ENCODE results near the gene CDH3.

CDH3 gene

DNA sequence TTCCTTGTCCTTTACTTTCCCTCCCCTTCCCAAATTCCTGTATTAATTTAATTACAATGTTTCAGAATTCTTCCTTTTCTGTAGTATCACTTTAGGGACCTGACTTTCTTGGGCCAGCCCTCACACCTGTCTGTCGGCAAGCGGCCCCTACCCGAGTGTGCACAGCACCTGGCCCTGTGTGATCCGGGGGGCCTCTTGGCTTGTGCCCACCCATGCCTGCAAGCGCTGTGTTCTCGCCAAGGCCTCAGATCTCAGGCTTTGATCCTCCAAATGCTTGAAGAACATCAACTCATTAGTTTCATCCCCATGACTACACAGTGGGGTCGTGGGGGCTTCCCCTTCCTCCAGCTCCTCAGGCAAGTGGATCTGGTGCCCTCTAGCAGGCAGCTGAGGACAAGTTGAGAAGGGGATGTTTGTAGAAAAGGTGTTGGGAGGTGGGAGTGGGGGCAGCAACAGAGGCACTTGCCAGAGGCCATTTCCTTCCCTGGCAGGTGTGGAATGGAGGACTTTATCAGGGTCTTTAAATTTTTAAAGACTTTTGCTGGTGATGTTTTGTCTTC is 15.7 kb upstream of the CDH3 start:
- WGBS (ENCODE audit: insufficient coverage, insufficient read length): no CpG with 5 or more reads among the region's 7 CpGs
- Histone ChIP-seq H3K4me3 (ENCODE audit: low read length) (no peak overlapping the region), H3K9me3 (ENCODE audit: control insufficient read depth, insufficient read depth, low read length) (no peaks in the 10 kb centered on the region), H3K36me3 (ENCODE audit: control insufficient read depth, insufficient read depth, low read length) (no peaks in the 10 kb centered on the region), H3K27me3 (ENCODE audit: control insufficient read depth, insufficient read depth, low read length) (no peaks in the 10 kb centered on the region), H3K4me1 (ENCODE audit: control insufficient read depth, insufficient read depth, low read length) (no peaks in the 10 kb centered on the region), H3K27ac (ENCODE audit: low read length) (no peak overlapping the region)
- no peak for DNase-seq (ENCODE audit: low read depth, low spot score)

DNA sequence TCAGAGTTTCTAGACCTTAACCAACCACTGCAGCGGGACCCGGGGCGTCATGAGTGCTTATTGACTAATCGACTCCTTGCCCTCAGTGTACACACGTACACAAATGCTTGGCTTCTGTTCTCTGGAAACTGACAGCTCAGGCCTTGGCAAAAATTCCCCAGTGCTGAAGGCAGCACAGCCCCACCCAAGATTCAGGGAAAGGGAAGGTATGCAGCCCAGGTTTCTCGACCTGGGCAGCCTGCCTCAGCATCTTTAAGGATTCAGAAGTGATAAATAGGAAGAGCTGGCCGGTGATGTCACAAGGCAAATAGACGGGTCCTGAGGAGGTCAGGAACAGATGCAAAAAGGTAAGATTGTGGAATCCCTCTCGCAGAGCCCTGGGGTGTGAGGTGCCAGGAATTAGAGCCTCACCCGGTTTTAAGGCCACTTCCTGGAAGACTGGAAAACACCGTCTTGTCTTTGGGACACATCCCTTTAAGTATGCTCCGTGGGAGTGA is 9.0 kb upstream of the CDH3 start:
- no CpG with 5 or more reads among the region's 12 CpGs for WGBS (ENCODE audit: insufficient coverage, insufficient read length)

DNA sequence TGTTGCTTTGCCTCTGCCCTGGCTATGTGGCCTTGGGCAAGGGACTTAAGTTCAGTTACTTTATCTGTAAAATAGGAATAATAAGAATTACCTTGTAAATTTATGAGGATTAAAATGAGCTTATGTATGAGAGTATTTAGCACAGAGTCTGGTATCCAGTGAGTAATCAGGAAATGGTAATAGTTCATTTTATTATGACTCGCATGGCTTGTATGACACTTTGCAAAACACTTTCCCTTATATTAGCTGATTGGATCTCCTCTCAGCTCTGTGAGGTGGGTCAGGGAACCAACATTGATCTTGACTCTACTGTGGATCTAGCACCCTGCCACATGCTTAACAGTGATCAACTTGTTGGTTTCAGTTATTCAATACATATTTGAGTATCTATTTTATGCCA is 8.3 kb upstream of the CDH3 start:
- no CpG with 5 or more reads among the region's 1 CpG for WGBS (ENCODE audit: insufficient coverage, insufficient read length)
- no peaks in the 10 kb centered on the region for H3K4me1 ChIP-seq (ENCODE audit: control insufficient read depth, insufficient read depth, low read length)
- H3K27me3 ChIP-seq (ENCODE audit: control insufficient read depth, insufficient read depth, low read length): no peaks in the 10 kb centered on the region
- H3K9me3 ChIP-seq (ENCODE audit: control insufficient read depth, insufficient read depth, low read length): no peaks in the 10 kb centered on the region
- no peak overlapping the region for H3K27ac ChIP-seq (ENCODE audit: low read length)
- no peak for DNase-seq (ENCODE audit: low read depth, low spot score)
- H3K36me3 ChIP-seq (ENCODE audit: control insufficient read depth, insufficient read depth, low read length): no peaks in the 10 kb centered on the region
- no peak overlapping the region for H3K4me3 ChIP-seq (ENCODE audit: low read length)

More for the DNA sequence above, 9.0 kb upstream of the CDH3 start:
- H3K36me3 ChIP-seq (ENCODE audit: control insufficient read depth, insufficient read depth, low read length): no peaks in the 10 kb centered on the region
- no peaks in the 10 kb centered on the region for H3K9me3 ChIP-seq (ENCODE audit: control insufficient read depth, insufficient read depth, low read length)
- no peaks in the 10 kb centered on the region for H3K4me1 ChIP-seq (ENCODE audit: control insufficient read depth, insufficient read depth, low read length)
- no peak overlapping the region for H3K27ac ChIP-seq (ENCODE audit: low read length)
- no peak overlapping the region for H3K4me3 ChIP-seq (ENCODE audit: low read length)
- DNase-seq (ENCODE audit: low read depth, low spot score): no peak
- H3K27me3 ChIP-seq (ENCODE audit: control insufficient read depth, insufficient read depth, low read length): no peaks in the 10 kb centered on the region

DNA sequence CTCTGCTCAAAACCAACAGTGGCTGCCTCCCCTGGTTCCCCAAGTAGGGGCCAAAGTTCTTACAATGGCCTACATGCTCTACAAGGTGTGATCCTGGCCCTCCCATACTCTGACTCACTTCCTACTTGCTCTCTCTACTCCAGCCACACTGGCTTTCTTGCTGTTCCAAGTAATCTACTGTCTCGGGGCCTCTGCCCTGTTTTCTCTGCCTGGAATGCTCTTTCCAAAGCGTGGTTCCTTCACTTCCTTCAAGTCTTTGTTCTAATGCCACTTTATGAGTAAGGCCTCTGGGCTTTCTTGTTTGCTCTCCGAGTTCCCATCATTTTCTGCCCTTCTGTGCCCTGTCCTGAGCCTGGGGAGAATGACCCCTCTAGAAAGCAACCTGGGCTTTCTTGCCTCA is 4.1 kb upstream of the CDH3 start:
- Histone ChIP-seq H3K4me3 (ENCODE audit: low read length) (no peak overlapping the region), H3K27ac (ENCODE audit: low read length) (no peak overlapping the region), H3K9me3 (ENCODE audit: control insufficient read depth, insufficient read depth, low read length) (no peaks in the 10 kb centered on the region), H3K27me3 (ENCODE audit: control insufficient read depth, insufficient read depth, low read length) (no peaks in the 10 kb centered on the region), H3K4me1 (ENCODE audit: control insufficient read depth, insufficient read depth, low read length) (peaks cover 3% of the 10 kb centered on the region; the same call in 1 of the 2 replicates), H3K36me3 (ENCODE audit: control insufficient read depth, insufficient read depth, low read length) (no peaks in the 10 kb centered on the region)
- no peak for DNase-seq (ENCODE audit: low read depth, low spot score)
- WGBS (ENCODE audit: insufficient coverage, insufficient read length): no CpG with 5 or more reads among the region's 3 CpGs

DNA sequence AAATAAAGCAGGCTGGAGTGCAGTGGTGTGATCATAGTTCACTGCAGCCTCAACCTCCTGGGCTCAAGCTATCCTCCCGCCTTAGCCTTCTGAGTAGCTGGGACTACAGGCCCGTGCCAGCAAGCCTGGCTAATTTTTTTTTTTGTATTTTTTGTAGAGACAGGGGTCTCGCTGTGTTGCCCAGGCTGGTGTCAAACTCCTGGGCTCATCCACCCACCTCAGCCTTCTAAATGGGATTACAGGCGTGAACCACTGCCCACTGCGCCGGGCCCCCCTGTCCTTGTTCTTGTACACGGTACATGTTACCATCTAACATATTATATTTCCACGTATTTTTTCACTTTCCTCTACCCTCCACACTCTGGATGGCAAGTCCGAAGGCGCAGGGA is 3.1 kb upstream of the CDH3 start:
- Histone ChIP-seq H3K4me1 (ENCODE audit: control insufficient read depth, insufficient read depth, low read length) (peaks cover 3% of the 10 kb centered on the region; the same call in 1 of the 2 replicates), H3K36me3 (ENCODE audit: control insufficient read depth, insufficient read depth, low read length) (no peaks in the 10 kb centered on the region), H3K27me3 (ENCODE audit: control insufficient read depth, insufficient read depth, low read length) (no peaks in the 10 kb centered on the region), H3K4me3 (ENCODE audit: low read length) (no peak overlapping the region; the same call in 1 of the 2 replicates), H3K9me3 (ENCODE audit: control insufficient read depth, insufficient read depth, low read length) (no peaks in the 10 kb centered on the region), H3K27ac (ENCODE audit: low read length) (no peak overlapping the region)
- no peak for DNase-seq (ENCODE audit: low read depth, low spot score)
- WGBS (ENCODE audit: insufficient coverage, insufficient read length): no CpG with 5 or more reads among the region's 10 CpGs

DNA sequence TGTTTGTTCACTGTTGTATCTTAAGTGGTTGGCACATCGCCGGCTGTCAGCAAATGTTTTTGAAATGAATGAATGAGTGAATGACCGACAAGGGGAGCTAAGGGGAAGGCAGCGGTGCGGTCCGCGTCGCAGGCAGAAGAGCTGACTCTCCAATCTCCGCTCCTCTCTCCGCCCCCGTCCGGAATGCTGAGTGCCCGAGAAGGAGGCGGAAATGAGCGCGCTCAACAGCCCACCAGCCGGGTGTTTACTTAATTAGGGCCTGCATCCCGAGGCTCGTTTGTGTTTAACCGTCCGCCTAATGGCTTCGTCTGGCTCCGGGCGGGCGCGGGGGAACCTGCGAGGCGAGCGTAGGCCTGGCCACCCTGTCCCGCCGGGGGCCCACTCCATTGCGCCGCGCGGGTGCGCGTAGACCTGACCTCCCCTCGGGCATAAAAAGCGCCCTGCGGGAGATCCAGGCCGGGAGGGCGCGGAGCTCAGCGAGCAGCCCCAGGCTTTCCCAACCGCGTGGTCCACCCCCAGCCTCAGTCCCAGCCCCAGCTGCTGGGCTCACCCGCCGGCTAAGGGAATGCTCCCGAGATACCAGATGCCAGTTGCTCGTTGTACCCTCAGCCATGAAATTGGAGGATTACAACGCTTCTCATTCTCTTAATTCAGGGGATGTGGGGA is 2.5 kb upstream of the CDH3 start:
- Histone ChIP-seq H3K36me3 (ENCODE audit: control insufficient read depth, insufficient read depth, low read length) (no peaks in the 10 kb centered on the region), H3K9me3 (ENCODE audit: control insufficient read depth, insufficient read depth, low read length) (no peaks in the 10 kb centered on the region), H3K27ac (ENCODE audit: low read length) (no peak overlapping the region), H3K4me1 (ENCODE audit: control insufficient read depth, insufficient read depth, low read length) (peaks cover 4% of the 10 kb centered on the region), H3K4me3 (ENCODE audit: low read length) (peak overlapping the region; percentile 3; the same call in 1 of the 2 replicates), H3K27me3 (ENCODE audit: control insufficient read depth, insufficient read depth, low read length) (no peaks in the 10 kb centered on the region)
- DNase-seq (ENCODE audit: low read depth, low spot score): no peak
- WGBS (ENCODE audit: insufficient coverage, insufficient read length): no CpG with 5 or more reads among the region's 51 CpGs

DNA sequence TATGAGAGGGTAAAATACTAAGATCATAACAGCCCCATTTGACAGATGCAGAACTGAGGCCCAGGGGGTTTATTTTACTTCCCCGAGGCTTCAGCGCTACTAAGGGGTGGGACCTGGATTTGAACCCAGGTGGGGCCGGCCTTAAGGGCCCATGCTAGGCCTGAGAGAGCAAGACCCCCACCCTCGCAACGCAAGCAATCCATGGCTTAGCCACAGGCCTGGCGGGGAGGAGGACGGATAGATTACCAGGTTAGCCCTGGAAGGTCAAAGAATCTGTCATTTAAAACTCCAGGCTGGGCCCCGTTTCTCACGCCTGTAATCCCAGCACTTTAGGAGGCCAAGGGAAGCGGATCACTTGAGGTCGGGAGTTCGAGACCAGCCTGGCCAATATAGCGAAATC is 1.9 kb upstream of the CDH3 start:
- no CpG with 5 or more reads among the region's 13 CpGs for WGBS (ENCODE audit: insufficient coverage, insufficient read length)
- no peaks in the 10 kb centered on the region for H3K27me3 ChIP-seq (ENCODE audit: control insufficient read depth, insufficient read depth, low read length)
- H3K4me3 ChIP-seq (ENCODE audit: low read length): no peak overlapping the region
- H3K4me1 ChIP-seq (ENCODE audit: control insufficient read depth, insufficient read depth, low read length): peaks cover 4% of the 10 kb centered on the region
- H3K27ac ChIP-seq (ENCODE audit: low read length): no peak overlapping the region
- no peaks in the 10 kb centered on the region; the same call in 1 of the 2 replicates for H3K36me3 ChIP-seq (ENCODE audit: control insufficient read depth, insufficient read depth, low read length)
- H3K9me3 ChIP-seq (ENCODE audit: control insufficient read depth, insufficient read depth, low read length): no peaks in the 10 kb centered on the region
- no peak for DNase-seq (ENCODE audit: low read depth, low spot score)

DNA sequence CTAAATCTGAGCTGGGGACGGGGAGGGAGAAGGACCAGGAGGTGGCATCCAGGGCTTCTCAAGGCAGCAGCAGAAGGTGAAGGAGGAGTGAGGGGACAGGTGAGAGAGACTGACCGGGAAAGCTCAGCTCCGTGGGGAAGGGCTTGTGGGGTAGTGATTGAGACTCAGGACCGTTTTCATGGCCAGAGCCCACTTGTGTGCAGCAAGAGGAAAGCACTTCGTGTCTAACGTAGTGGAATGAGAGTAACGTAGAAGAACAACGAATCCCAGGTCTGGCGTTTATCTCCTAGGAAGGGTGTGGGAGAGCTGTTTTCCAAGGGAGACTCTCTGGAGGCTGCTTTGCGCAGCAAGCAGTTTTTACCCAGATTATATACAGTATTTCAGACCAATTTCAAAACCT is 1.3 kb upstream of the CDH3 start:
- Histone ChIP-seq H3K9me3 (ENCODE audit: control insufficient read depth, insufficient read depth, low read length) (no peaks in the 10 kb centered on the region), H3K36me3 (ENCODE audit: control insufficient read depth, insufficient read depth, low read length) (no peaks in the 10 kb centered on the region; the same call in 1 of the 2 replicates), H3K4me3 (ENCODE audit: low read length) (no peak overlapping the region), H3K27ac (ENCODE audit: low read length) (no peak overlapping the region), H3K27me3 (ENCODE audit: control insufficient read depth, insufficient read depth, low read length) (no peaks in the 10 kb centered on the region), H3K4me1 (ENCODE audit: control insufficient read depth, insufficient read depth, low read length) (peaks cover 4% of the 10 kb centered on the region)
- no peak for DNase-seq (ENCODE audit: low read depth, low spot score)
- no CpG with 5 or more reads among the region's 10 CpGs for WGBS (ENCODE audit: insufficient coverage, insufficient read length)

DNA sequence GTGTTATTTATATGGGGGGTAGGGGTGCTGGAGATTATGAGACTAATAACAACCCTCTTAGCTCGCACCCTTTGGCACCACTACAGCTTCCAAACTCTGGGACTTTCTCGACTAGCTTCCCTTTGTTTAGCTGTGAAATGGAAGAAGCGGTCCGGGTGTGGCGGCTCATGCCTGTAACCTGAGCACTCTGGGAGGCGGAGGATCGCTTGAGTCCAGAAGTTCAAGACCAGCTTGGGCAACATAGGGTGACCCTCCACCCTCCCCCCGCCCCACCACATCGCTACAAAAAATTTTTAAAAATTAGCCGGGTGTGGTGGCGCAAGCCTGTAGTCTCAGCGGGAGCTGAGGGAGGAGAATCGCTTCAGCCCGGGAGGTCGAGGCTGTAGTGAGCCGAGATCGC is 814 bp upstream of the CDH3 start:
- no peaks in the 10 kb centered on the region for H3K9me3 ChIP-seq (ENCODE audit: control insufficient read depth, insufficient read depth, low read length)
- no peak for DNase-seq (ENCODE audit: low read depth, low spot score)
- H3K27me3 ChIP-seq (ENCODE audit: control insufficient read depth, insufficient read depth, low read length): no peaks in the 10 kb centered on the region
- WGBS (ENCODE audit: insufficient coverage, insufficient read length): no CpG with 5 or more reads among the region's 17 CpGs
- no peaks in the 10 kb centered on the region; the same call in 1 of the 2 replicates for H3K36me3 ChIP-seq (ENCODE audit: control insufficient read depth, insufficient read depth, low read length)
- peaks cover 4% of the 10 kb centered on the region for H3K4me1 ChIP-seq (ENCODE audit: control insufficient read depth, insufficient read depth, low read length)
- no peak overlapping the region for H3K27ac ChIP-seq (ENCODE audit: low read length)
- H3K4me3 ChIP-seq (ENCODE audit: low read length): peak overlapping the region; percentile 61; the same call in 1 of the 2 replicates

DNA sequence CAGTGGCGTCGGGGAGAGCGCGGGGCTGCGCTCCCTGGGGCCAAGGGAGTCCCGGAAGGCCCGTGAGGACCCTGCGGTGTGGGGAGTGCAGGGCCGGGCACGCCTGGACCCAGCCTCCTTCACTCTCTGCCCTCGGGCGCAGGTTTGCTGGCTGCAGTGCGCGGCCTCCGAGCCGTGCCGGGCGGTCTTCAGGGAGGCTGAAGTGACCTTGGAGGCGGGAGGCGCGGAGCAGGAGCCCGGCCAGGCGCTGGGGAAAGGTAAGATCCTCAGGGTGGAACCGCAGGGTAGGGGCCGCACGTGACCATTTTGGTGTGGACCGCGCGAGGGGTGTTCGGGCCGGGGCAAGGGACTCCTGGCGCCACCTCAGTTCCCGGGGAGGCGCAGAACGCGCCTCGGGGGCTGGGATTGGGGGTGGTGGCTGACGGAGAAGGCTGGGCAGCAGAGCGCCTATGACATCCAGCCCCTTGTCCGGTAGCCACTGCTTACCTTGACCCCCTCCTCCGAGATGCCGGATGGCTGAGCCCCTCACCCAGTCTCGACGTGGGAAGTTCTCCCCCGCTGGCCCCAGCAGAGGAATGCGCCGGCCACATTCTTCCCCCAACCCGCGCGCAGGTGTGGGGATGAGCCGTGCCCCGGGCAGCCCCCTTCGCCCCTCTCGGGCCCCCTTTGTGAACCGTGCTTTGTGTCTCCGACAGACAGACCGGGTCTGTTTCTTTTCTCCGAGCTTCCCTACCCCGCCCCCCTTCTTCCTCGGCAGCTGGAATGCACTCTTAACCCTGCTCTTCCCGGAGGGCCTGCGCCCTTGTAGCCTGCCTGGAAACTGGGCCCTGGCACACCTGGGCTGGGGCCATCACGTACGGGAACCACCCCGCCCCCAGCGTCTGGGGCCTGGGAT is 631 bp downstream of the CDH3 start:
- Histone ChIP-seq H3K36me3 (ENCODE audit: control insufficient read depth, insufficient read depth, low read length) (no peaks in the 10 kb centered on the region; the same call in 1 of the 2 replicates), H3K9me3 (ENCODE audit: control insufficient read depth, insufficient read depth, low read length) (no peaks in the 10 kb centered on the region), H3K27ac (ENCODE audit: low read length) (no peak overlapping the region), H3K4me1 (ENCODE audit: control insufficient read depth, insufficient read depth, low read length) (peaks cover 4% of the 10 kb centered on the region), H3K27me3 (ENCODE audit: control insufficient read depth, insufficient read depth, low read length) (no peaks in the 10 kb centered on the region), H3K4me3 (ENCODE audit: low read length) (peak overlapping the region; percentile 61)
- no CpG with 5 or more reads among the region's 66 CpGs for WGBS (ENCODE audit: insufficient coverage, insufficient read length)
- no peak for DNase-seq (ENCODE audit: low read depth, low spot score)
